Fibroblast of gingiva (primary cell): ENCODE data around the gene PTGER2.
A peak's percentile ranks its signal among the peaks of the same experiment; 100 is the strongest.

ENCODE experiments used
- DNase-seq: peaks from one replicate; pipeline ENCODE4 v3.0.0-alpha.2; 2011; ENCODE audit warnings: low read depth

Gene PTGER2

GRCh38 chr14:52338051-52338681 is 24.1 kb downstream of the PTGER2 start:
- DNase-seq: peak; percentile 47

- DNase-seq: no peak
Observed at GRCh38 chr14:52339262-52339661, 25.1 kb downstream of the PTGER2 start.

- DNase-seq: no peak
Observed at GRCh38 chr14:52342849-52343596, 28.9 kb downstream of the PTGER2 start.

GRCh38 chr14:52346778-52347177 is 32.7 kb downstream of the PTGER2 start:
- DNase-seq: no peak

GRCh38 chr14:52348279-52348678 is 34.2 kb downstream of the PTGER2 start:
- peak; percentile 72 for DNase-seq

GRCh38 chr14:52348776-52349175 is 34.7 kb downstream of the PTGER2 start:
- peak; percentile 63 for DNase-seq

GRCh38 chr14:52349731-52350130 is 35.6 kb downstream of the PTGER2 start:
- peak; percentile 38 for DNase-seq

GRCh38 chr14:52350445-52350844 is 36.3 kb downstream of the PTGER2 start:
- DNase-seq: no peak

GRCh38 chr14:52351233-52352060 is 37.3 kb downstream of the PTGER2 start:
- DNase-seq: peak; percentile 79

GRCh38 chr14:52352061-52352491 is 38.0 kb downstream of the PTGER2 start:
- no peak for DNase-seq

GRCh38 chr14:52352569-52352968 is 38.5 kb downstream of the PTGER2 start:
- no peak for DNase-seq

- no peak for DNase-seq
Observed at GRCh38 chr14:52354242-52354641, 40.1 kb downstream of the PTGER2 start.

GRCh38 chr14:52355016-52355431 is 40.9 kb downstream of the PTGER2 start:
- DNase-seq: peak; percentile 90

- DNase-seq: no peak
Observed at GRCh38 chr14:52355526-52355925, 41.4 kb downstream of the PTGER2 start.

GRCh38 chr14:52356025-52356424 is 41.9 kb downstream of the PTGER2 start:
- peak; percentile 25 for DNase-seq

- peak; percentile 15 for DNase-seq
Observed at GRCh38 chr14:52360831-52361230, 46.7 kb downstream of the PTGER2 start.

GRCh38 chr14:52363041-52363704 is 49.1 kb downstream of the PTGER2 start:
- DNase-seq: peak; percentile 49

GRCh38 chr14:52363961-52364360 is 49.8 kb downstream of the PTGER2 start:
- peak; percentile 44 for DNase-seq

- peak; percentile 42 for DNase-seq
Observed at GRCh38 chr14:52365071-52365470, 51.0 kb downstream of the PTGER2 start.

GRCh38 chr14:52366796-52367315 is 52.7 kb downstream of the PTGER2 start:
- DNase-seq: no peak

- peak; percentile 92 for DNase-seq
Observed at GRCh38 chr14:52369305-52369801, 55.2 kb downstream of the PTGER2 start.
